H1 (cell line): ENCODE data around the gene RGS3. TPM values are rescaled to one million over a fixed set of nuclear protein-coding genes. Genes with fewer than 3 reads are reported as not detected.
A peak's percentile ranks its signal among the peaks of the same experiment; 100 is the strongest.

ENCODE experiments used
- CTCF ChIA-PET: fragments of 300-600 bp; sonication (Branson Sonifier 250); formaldehyde crosslinking; loops from one replicate; lab custom pipeline; 2021; ENCODE audit not compliant: partially characterized antibody; lab: Charles Lee
- POLR2A ChIA-PET: fragments of 300-600 bp; sonication (Branson Sonifier 250); formaldehyde crosslinking; loops from one replicate; lab custom pipeline; 2021; ENCODE audit warnings: inconsistent platforms; ENCODE audit not compliant: partially characterized antibody; lab: Charles Lee
- DNase-seq, 2 experiments: peaks; one replicate each; pipeline versions ENCODE4 v3.0.0 to v3.0.0-alpha.2; 2010 to 2022; ENCODE audit warnings: low spot score in 2 of 2, low read depth in 1 of 2, mixed read lengths in 1 of 2
- FAIRE-seq: peaks from 2 replicates; lab custom pipeline; 2011; peaks lifted over from hg19 to GRCh38; lab: Jason Lieb, UNC
- H2AFZ ChIP-seq: 2 replicates; pipeline ENCODE4 v1.8.1; 2012; ENCODE audit warnings: low read length, inconsistent platforms
- H2AK5ac ChIP-seq: 2 replicates; pipeline ENCODE4 v1.6.1; 2013; ENCODE audit warnings: low read depth, low read length
- H2BK120ac ChIP-seq: replicated peaks from 2 replicates; pipeline ENCODE3; 2013; ENCODE audit warnings: low read depth, low read length, inconsistent platforms
- H2BK12ac ChIP-seq: 2 replicates; pipeline ENCODE4 v1.6.1; 2013; ENCODE audit warnings: low read depth, low read length
- H2BK15ac ChIP-seq: 2 replicates; pipeline ENCODE4 v1.6.1; 2013; ENCODE audit warnings: low read length
- H2BK20ac ChIP-seq: 2 replicates; pipeline ENCODE4 v1.6.1; 2013; ENCODE audit warnings: low read length
- H2BK5ac ChIP-seq: 2 replicates; pipeline ENCODE4 v1.6.1; 2013; ENCODE audit warnings: low read depth, low read length
- H3K14ac ChIP-seq: 2 replicates; pipeline ENCODE4 v1.6.1; 2013; ENCODE audit warnings: inconsistent platforms; ENCODE audit not compliant: insufficient read length
- H3K18ac ChIP-seq: 2 replicates; pipeline ENCODE4 v1.6.1; 2013; ENCODE audit warnings: low read length; ENCODE audit errors: extremely low read depth
- H3K23ac ChIP-seq: 2 replicates; pipeline ENCODE4 v1.6.1; 2013; ENCODE audit warnings: inconsistent platforms; ENCODE audit not compliant: insufficient read length
- H3K23me2 ChIP-seq: 2 replicates; pipeline ENCODE4 v1.6.1; 2013; ENCODE audit warnings: low read depth, low read length
- H3K27ac ChIP-seq: 2 replicates; pipeline ENCODE4 v1.6.1; 2011; ENCODE audit warnings: low read depth, low read length, inconsistent platforms
- H3K27me3 ChIP-seq, 4 experiments: replicated peaks in 1 of 4; 1 replicate in 1 of 4; 2 replicates in 3 of 4; pipeline versions ENCODE4 v1.6.1 to v1.8.1; 2011 to 2013; ENCODE audit warnings: low read length in 3 of 4, mild to moderate bottlenecking in 3 of 4, inconsistent platforms in 2 of 4, mixed read lengths in 2 of 4, moderate library complexity in 1 of 4; ENCODE audit not compliant: control insufficient read depth in 3 of 4, insufficient read depth in 3 of 4; ENCODE audit errors: extremely low read depth in 1 of 4
- H3K36me3 ChIP-seq, 4 experiments: 2 replicates each; pipeline versions ENCODE4 v1.6.1 to v1.8.1; 2011 to 2013; ENCODE audit warnings: mild to moderate bottlenecking in 4 of 4, low read length in 3 of 4, moderate library complexity in 2 of 4, control low read depth in 1 of 4, inconsistent platforms in 1 of 4; ENCODE audit not compliant: insufficient read depth in 4 of 4, control insufficient read depth in 2 of 4
- H3K4ac ChIP-seq: replicated peaks from 2 replicates; pipeline ENCODE3; 2013; ENCODE audit warnings: low read length, low read depth, mixed read lengths, inconsistent platforms; ENCODE audit not compliant: insufficient read length
- H3K4me1 ChIP-seq, 4 experiments: replicated peaks in 1 of 4; 1 replicate in 1 of 4; 2 replicates in 3 of 4; pipeline versions ENCODE4 v1.6.1 to v1.8.1; 2011 to 2013; ENCODE audit warnings: low read length in 3 of 4, inconsistent platforms in 2 of 4, mixed read lengths in 1 of 4; ENCODE audit not compliant: insufficient read depth in 4 of 4, control insufficient read depth in 3 of 4
- H3K4me2 ChIP-seq, 2 experiments: 2 replicates each; pipeline versions ENCODE4 v1.6.1 to v1.8.1; 2011 to 2013; ENCODE audit warnings: low read depth in 2 of 2, low read length in 2 of 2, control low read depth in 1 of 2, inconsistent platforms in 1 of 2, mild to moderate bottlenecking in 1 of 2; ENCODE audit not compliant: insufficient read depth in 1 of 2
- H3K4me3 ChIP-seq, 4 experiments: fragments of 200-600, 300-600 bp in 1 of 4; sonication (generic), shearing (Covaris generic), sonication (Bioruptor Twin) in 1 of 4; 2 replicates each; pipeline versions ENCODE4 v1.5.1 to v1.8.1; 2011 to 2016; ENCODE audit warnings: low read length in 4 of 4, low read depth in 3 of 4, control low read depth in 2 of 4, inconsistent platforms in 2 of 4, mild to moderate bottlenecking in 2 of 4, mixed read lengths in 1 of 4, moderate library complexity in 1 of 4; ENCODE audit not compliant: insufficient read depth in 2 of 4; ENCODE audit errors: extremely low read depth in 1 of 4
- H3K56ac ChIP-seq: replicated peaks from 2 replicates; pipeline ENCODE3; 2013; ENCODE audit warnings: low read depth, mild to moderate bottlenecking, mixed read lengths, low read length, inconsistent platforms; ENCODE audit not compliant: insufficient read length
- H3K79me1 ChIP-seq: 2 replicates; pipeline ENCODE4 v1.6.1; 2013; ENCODE audit warnings: low read depth, low read length, control low read depth
- H3K79me2 ChIP-seq, 2 experiments: 2 replicates each; pipeline versions ENCODE4 v1.6.1 to v1.8.1; 2012 to 2013; ENCODE audit warnings: low read length in 2 of 2, mild to moderate bottlenecking in 2 of 2, inconsistent platforms in 1 of 2; ENCODE audit not compliant: insufficient read depth in 2 of 2, control insufficient read depth in 1 of 2
- H3K9ac ChIP-seq, 4 experiments: replicated peaks in 1 of 4; 1 replicate in 1 of 4; 2 replicates in 3 of 4; pipeline versions ENCODE4 v1.6.1 to v1.8.1; 2011 to 2013; ENCODE audit warnings: low read depth in 3 of 4, low read length in 3 of 4, control low read depth in 2 of 4, mild to moderate bottlenecking in 2 of 4, moderate library complexity in 2 of 4, inconsistent platforms in 1 of 4; ENCODE audit errors: extremely low read depth in 1 of 4
- H3K9me3 ChIP-seq, 2 experiments: 2 replicates each; pipeline versions ENCODE4 v1.6.1 to v1.8.1; 2012 to 2013; ENCODE audit warnings: mild to moderate bottlenecking in 2 of 2, moderate library complexity in 2 of 2, control low read depth in 1 of 2, inconsistent platforms in 1 of 2, low read depth in 1 of 2, low read length in 1 of 2, mixed read lengths in 1 of 2; ENCODE audit not compliant: insufficient read depth in 2 of 2
- H4K20me1 ChIP-seq, 2 experiments: replicated peaks in 1 of 2; 2 replicates each; pipeline versions ENCODE3 to v1.8.1; 2011 to 2013; ENCODE audit warnings: inconsistent platforms in 2 of 2, low read length in 2 of 2, mild to moderate bottlenecking in 1 of 2; ENCODE audit not compliant: insufficient read depth in 2 of 2, control insufficient read depth in 1 of 2
- H4K5ac ChIP-seq: 2 replicates; pipeline ENCODE4 v1.6.1; 2013; ENCODE audit warnings: low read length, low read depth, mixed read lengths, inconsistent platforms; ENCODE audit not compliant: insufficient read length
- H4K8ac ChIP-seq: 2 replicates; pipeline ENCODE4 v1.8.0; 2013; ENCODE audit warnings: mild to moderate bottlenecking, moderate library complexity, low read length, inconsistent platforms; ENCODE audit not compliant: insufficient read depth; ENCODE audit errors: extremely low read depth
- H4K91ac ChIP-seq: replicated peaks from 2 replicates; pipeline ENCODE3; 2013; ENCODE audit warnings: low read length, mixed read lengths, inconsistent platforms; ENCODE audit not compliant: insufficient read length
- CREB1 ChIP-seq: IDR thresholded peaks from 2 replicates; pipeline ENCODE4 v1.6.1; 2012; ENCODE audit warnings: inconsistent platforms
- E2F6 ChIP-seq: IDR thresholded peaks from 2 replicates; pipeline ENCODE4 v1.6.1; 2012; ENCODE audit warnings: inconsistent platforms
- SRF ChIP-seq: IDR thresholded peaks from 2 replicates; pipeline ENCODE4 v1.6.1; 2011; ENCODE audit warnings: mild to moderate bottlenecking, low read depth, low read length, moderate library complexity
- WGBS, 2 experiments: shearing (Covaris generic) in 1 of 2; methylation state at CpG; one replicate each; pipeline versions ENCODE4 v1.1.6 to v1.1.7; 2013 to 2015; ENCODE audit warnings: low lambda C conversion rate in 2 of 2, mixed read lengths in 2 of 2, inconsistent platforms in 1 of 2, low coverage in 1 of 2, missing lambda C conversion rate in 1 of 2; ENCODE audit not compliant: insufficient replicate concordance in 2 of 2, insufficient coverage in 1 of 2, insufficient read length in 1 of 2; ENCODE audit errors: extremely low coverage in 1 of 2, missing lambda C conversion rate in 1 of 2; 5-methylcytosine and 5-hydroxymethylcytosine counted together
- polyA plus RNA-seq, 7 experiments: library from polyadenylated mRNA; depleted of rRNA in 3 of 7; stranded (reverse) in 5 of 7; unstranded in 2 of 7; fragments of >200 nt in 5 of 7; fragments of 200-250 nt in 2 of 7; gene quantifications; 1 replicate in 5 of 7; 2 replicates in 1 of 7; 4 replicates in 1 of 7; pipeline versions ENCODE4 v1.2.1 to v1.2.3, GENCODE V29; 2011 to 2013; ENCODE audit warnings: missing spikeins in 2 of 7, mixed read lengths in 2 of 7
- total RNA-seq: library from RNA; stranded (reverse); fragmentation: NEBNext Ultra II Directional; extraction: Animal tissue kit (Norgen Biotek cat#: 25700); gene quantifications from 2 replicates; pipeline ENCODE4 v1.2.1, GENCODE V29; 2021

RGS3 gene
- total and polyA plus RNA-seq, 2 of the 8 experiments (the other 6 are each of a cell fraction or from before 2014, with no cell fraction given), result 12.6 to 18.2 TPM

- WGBS, 2 experiments, result 95% methylated on average over 11 of the region's 11 CpGs; no CpG with 5 or more reads in 1 of the 2 experiments
- ChIA-PET POLR2A (interaction anchor here (1.0 to 2.9 kb wide), 3 partner anchors 40 to 68 kb away, joined by 3 to 12 read pairs (median 3); no protein-coding TSS in a partner anchor), CTCF (interaction anchor here (0.9 to 4.5 kb wide), 8 partner anchors 10 to 127 kb away, joined by 3 to 41 read pairs (median 5); no protein-coding TSS in a partner anchor)
- no peak overlapping the region for H3K56ac ChIP-seq
- no peaks in the 10 kb centered on the region for H3K36me3 ChIP-seq
- H2BK20ac ChIP-seq, result no peak overlapping the region
- peaks cover 0 to 6% (median 4%) of the 10 kb centered on the region in 4 experiments; a peak in 3 of 7 replicates for H3K4me1 ChIP-seq
- no peak for TF ChIP-seq CREB1
- no peak for TF ChIP-seq E2F6
- no peak for TF ChIP-seq SRF
- no peak overlapping the region for H3K4me3 ChIP-seq
- FAIRE-seq (no peak), DNase-seq (no peak)
- H4K5ac ChIP-seq, result no peak overlapping the region
- no peak overlapping the region for H2BK15ac ChIP-seq
- no peaks in the 10 kb centered on the region for H3K79me2 ChIP-seq
- no peak overlapping the region for H2BK5ac ChIP-seq
- H3K79me1 ChIP-seq, result no peaks in the 10 kb centered on the region
- H3K4ac ChIP-seq, result no peak overlapping the region
- H3K9ac ChIP-seq, result no peak overlapping the region; a peak in 1 of 7 replicates
- H2AK5ac ChIP-seq, result 0 out of 2 replicates have a peak overlapping the region, but pooled peaks have one; percentile 18
- H3K4me2 ChIP-seq, result no peak overlapping the region
- H3K27me3 ChIP-seq, result peaks cover 0 to 2% (median 0%) of the 10 kb centered on the region in 4 experiments; a peak in 1 of 7 replicates
- H4K91ac ChIP-seq, result no peak overlapping the region
- no peaks in the 10 kb centered on the region for H3K23me2 ChIP-seq
- peak overlapping the region; percentile 51; the same call in 1 of the 2 replicates for H2BK12ac ChIP-seq
- H3K27ac ChIP-seq, result no peak overlapping the region
- no peaks in the 10 kb centered on the region for H3K9me3 ChIP-seq
- H4K20me1 ChIP-seq, result no peaks in the 10 kb centered on the region
- no peak overlapping the region for H3K23ac ChIP-seq
- H2AFZ ChIP-seq, result no peak overlapping the region
- no peak overlapping the region for H3K14ac ChIP-seq
- no peak overlapping the region for H3K18ac ChIP-seq
- no peak overlapping the region for H2BK120ac ChIP-seq
- no peak overlapping the region for H4K8ac ChIP-seq
These were observed 170.5 kb downstream of the RGS3 start for GRCh38 chr9:113633782-113634595.
